H1 (cell line): ENCODE results near the gene OSBPL9. TPM values are rescaled to one million over a fixed set of nuclear protein-coding genes. Genes with fewer than 3 reads are reported as not detected.

Experiments used
- EP300 ChIP-seq, 2 experiments: IDR thresholded peaks; 1 replicate in 1 of 2; 2 replicates in 1 of 2; pipeline ENCODE4 v1.6.1; 2011 to 2012; ENCODE audit warnings: low read depth in 2 of 2, low read length in 2 of 2, mild to moderate bottlenecking in 2 of 2, borderline replicate concordance in 1 of 2, inconsistent platforms in 1 of 2, moderate library complexity in 1 of 2
- RFX5 ChIP-seq: IDR thresholded peaks from 2 replicates; pipeline ENCODE4 v1.6.1; 2011; ENCODE audit warnings: low read depth, low read length, improper control_type of control experiment, borderline replicate concordance
- SP2 ChIP-seq: IDR thresholded peaks from 2 replicates; pipeline ENCODE4 v1.6.1; 2012; ENCODE audit warnings: mild to moderate bottlenecking, low read length, inconsistent platforms
- SP4 ChIP-seq: IDR thresholded peaks from 2 replicates; pipeline ENCODE4 v1.6.1; 2012; ENCODE audit warnings: low read length, inconsistent platforms
- SUZ12 ChIP-seq: fragments of 200-600 bp; sonication (generic); IDR thresholded peaks from 2 replicates; pipeline ENCODE4 v1.6.1; 2012; ENCODE audit warnings: mild to moderate bottlenecking, inconsistent platforms, low read length, moderate library complexity, mixed read lengths
- TCF12 ChIP-seq: IDR thresholded peaks from 2 replicates; pipeline ENCODE4 v1.6.1; 2011; ENCODE audit warnings: low read depth, mild to moderate bottlenecking, low read length
- ZNF274 ChIP-seq: IDR thresholded peaks from 2 replicates; pipeline ENCODE4 v1.7.0; 2012; ENCODE audit warnings: low read length, borderline replicate concordance; ENCODE audit errors: extremely low read depth
- polyA plus RNA-seq, 7 experiments: library from polyadenylated mRNA; depleted of rRNA in 3 of 7; stranded (reverse) in 5 of 7; unstranded in 2 of 7; fragments of >200 nt in 5 of 7; fragments of 200-250 nt in 2 of 7; gene quantifications; 1 replicate in 5 of 7; 2 replicates in 1 of 7; 4 replicates in 1 of 7; pipeline versions ENCODE4 v1.2.1 to v1.2.3, GENCODE V29; 2011 to 2013; ENCODE audit warnings: missing spikeins in 2 of 7, mixed read lengths in 2 of 7
- total RNA-seq: library from RNA; stranded (reverse); fragmentation: NEBNext Ultra II Directional; extraction: Animal tissue kit (Norgen Biotek cat#: 25700); gene quantifications from 2 replicates; pipeline ENCODE4 v1.2.1, GENCODE V29; 2021
- TF ChIP-seq, protein P1 (sequence below): fragments of 300-600 bp; sonication (generic); IDR thresholded peaks from 2 replicates; pipeline ENCODE4 v1.7.1; 2012; ENCODE audit warnings: low read length, moderate library complexity, mild to moderate bottlenecking, inconsistent platforms; ENCODE audit not compliant: insufficient replicate concordance
- TF ChIP-seq, protein P2 (sequence below): IDR thresholded peaks from 2 replicates; pipeline ENCODE4 v1.6.1; 2012; ENCODE audit warnings: low read length, inconsistent platforms
- TF ChIP-seq, protein P3 (sequence below): IDR thresholded peaks from 2 replicates; pipeline ENCODE4 v1.6.1; 2012; ENCODE audit warnings: inconsistent platforms

OSBPL9 gene
- total and polyA plus RNA-seq, 2 of the 8 experiments (the other 6 are each of a cell fraction or from before 2014, with no cell fraction given), result 58.2 to 71.6 TPM

DNA sequence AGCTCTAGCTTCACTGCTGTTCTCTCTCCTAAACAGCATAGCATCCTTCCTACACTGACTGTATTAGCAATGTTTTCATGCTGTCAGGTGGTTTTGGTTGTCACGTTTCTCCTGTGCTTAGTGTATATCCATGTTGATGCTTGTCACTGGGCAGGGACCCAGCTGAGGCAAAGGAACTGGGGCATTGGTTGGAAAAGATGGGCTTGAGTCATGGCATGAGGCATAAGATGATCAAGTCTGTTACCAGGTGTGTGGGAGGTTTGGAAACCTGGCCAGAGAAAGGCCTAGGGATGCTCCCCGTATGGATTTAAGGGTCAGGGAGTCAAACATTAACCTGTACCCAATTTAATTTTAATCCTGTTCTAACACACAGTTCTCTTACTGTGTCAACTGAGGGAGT is 69.6 kb downstream of the OSBPL9 start (continued):
- TF ChIP-seq, protein P1, sequence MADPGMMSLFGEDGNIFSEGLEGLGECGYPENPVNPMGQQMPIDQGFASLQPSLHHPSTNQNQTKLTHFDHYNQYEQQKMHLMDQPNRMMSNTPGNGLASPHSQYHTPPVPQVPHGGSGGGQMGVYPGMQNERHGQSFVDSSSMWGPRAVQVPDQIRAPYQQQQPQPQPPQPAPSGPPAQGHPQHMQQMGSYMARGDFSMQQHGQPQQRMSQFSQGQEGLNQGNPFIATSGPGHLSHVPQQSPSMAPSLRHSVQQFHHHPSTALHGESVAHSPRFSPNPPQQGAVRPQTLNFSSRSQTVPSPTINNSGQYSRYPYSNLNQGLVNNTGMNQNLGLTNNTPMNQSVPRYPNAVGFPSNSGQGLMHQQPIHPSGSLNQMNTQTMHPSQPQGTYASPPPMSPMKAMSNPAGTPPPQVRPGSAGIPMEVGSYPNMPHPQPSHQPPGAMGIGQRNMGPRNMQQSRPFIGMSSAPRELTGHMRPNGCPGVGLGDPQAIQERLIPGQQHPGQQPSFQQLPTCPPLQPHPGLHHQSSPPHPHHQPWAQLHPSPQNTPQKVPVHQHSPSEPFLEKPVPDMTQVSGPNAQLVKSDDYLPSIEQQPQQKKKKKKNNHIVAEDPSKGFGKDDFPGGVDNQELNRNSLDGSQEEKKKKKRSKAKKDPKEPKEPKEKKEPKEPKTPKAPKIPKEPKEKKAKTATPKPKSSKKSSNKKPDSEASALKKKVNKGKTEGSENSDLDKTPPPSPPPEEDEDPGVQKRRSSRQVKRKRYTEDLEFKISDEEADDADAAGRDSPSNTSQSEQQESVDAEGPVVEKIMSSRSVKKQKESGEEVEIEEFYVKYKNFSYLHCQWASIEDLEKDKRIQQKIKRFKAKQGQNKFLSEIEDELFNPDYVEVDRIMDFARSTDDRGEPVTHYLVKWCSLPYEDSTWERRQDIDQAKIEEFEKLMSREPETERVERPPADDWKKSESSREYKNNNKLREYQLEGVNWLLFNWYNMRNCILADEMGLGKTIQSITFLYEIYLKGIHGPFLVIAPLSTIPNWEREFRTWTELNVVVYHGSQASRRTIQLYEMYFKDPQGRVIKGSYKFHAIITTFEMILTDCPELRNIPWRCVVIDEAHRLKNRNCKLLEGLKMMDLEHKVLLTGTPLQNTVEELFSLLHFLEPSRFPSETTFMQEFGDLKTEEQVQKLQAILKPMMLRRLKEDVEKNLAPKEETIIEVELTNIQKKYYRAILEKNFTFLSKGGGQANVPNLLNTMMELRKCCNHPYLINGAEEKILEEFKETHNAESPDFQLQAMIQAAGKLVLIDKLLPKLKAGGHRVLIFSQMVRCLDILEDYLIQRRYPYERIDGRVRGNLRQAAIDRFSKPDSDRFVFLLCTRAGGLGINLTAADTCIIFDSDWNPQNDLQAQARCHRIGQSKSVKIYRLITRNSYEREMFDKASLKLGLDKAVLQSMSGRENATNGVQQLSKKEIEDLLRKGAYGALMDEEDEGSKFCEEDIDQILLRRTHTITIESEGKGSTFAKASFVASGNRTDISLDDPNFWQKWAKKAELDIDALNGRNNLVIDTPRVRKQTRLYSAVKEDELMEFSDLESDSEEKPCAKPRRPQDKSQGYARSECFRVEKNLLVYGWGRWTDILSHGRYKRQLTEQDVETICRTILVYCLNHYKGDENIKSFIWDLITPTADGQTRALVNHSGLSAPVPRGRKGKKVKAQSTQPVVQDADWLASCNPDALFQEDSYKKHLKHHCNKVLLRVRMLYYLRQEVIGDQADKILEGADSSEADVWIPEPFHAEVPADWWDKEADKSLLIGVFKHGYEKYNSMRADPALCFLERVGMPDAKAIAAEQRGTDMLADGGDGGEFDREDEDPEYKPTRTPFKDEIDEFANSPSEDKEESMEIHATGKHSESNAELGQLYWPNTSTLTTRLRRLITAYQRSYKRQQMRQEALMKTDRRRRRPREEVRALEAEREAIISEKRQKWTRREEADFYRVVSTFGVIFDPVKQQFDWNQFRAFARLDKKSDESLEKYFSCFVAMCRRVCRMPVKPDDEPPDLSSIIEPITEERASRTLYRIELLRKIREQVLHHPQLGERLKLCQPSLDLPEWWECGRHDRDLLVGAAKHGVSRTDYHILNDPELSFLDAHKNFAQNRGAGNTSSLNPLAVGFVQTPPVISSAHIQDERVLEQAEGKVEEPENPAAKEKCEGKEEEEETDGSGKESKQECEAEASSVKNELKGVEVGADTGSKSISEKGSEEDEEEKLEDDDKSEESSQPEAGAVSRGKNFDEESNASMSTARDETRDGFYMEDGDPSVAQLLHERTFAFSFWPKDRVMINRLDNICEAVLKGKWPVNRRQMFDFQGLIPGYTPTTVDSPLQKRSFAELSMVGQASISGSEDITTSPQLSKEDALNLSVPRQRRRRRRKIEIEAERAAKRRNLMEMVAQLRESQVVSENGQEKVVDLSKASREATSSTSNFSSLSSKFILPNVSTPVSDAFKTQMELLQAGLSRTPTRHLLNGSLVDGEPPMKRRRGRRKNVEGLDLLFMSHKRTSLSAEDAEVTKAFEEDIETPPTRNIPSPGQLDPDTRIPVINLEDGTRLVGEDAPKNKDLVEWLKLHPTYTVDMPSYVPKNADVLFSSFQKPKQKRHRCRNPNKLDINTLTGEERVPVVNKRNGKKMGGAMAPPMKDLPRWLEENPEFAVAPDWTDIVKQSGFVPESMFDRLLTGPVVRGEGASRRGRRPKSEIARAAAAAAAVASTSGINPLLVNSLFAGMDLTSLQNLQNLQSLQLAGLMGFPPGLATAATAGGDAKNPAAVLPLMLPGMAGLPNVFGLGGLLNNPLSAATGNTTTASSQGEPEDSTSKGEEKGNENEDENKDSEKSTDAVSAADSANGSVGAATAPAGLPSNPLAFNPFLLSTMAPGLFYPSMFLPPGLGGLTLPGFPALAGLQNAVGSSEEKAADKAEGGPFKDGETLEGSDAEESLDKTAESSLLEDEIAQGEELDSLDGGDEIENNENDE, result no peak
- TF ChIP-seq, protein P2, sequence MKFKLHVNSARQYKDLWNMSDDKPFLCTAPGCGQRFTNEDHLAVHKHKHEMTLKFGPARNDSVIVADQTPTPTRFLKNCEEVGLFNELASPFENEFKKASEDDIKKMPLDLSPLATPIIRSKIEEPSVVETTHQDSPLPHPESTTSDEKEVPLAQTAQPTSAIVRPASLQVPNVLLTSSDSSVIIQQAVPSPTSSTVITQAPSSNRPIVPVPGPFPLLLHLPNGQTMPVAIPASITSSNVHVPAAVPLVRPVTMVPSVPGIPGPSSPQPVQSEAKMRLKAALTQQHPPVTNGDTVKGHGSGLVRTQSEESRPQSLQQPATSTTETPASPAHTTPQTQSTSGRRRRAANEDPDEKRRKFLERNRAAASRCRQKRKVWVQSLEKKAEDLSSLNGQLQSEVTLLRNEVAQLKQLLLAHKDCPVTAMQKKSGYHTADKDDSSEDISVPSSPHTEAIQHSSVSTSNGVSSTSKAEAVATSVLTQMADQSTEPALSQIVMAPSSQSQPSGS, result no peak
- TF ChIP-seq EP300 (IDR thresholded peaks at IDR 0.05; ENCODE audit: borderline replicate concordance in 1 of 2, low read depth in 2 of 2, low read length in 2 of 2) (no peak), SUZ12 (no peak), SP2 (no peak), RFX5 (no peak), SP4 (no peak), TCF12 (no peak), ZNF274 (no peak)
- TF ChIP-seq, protein P3, sequence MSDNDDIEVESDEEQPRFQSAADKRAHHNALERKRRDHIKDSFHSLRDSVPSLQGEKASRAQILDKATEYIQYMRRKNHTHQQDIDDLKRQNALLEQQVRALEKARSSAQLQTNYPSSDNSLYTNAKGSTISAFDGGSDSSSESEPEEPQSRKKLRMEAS, result no peak
